HG02642 (cell line): ENCODE data around the gene FBXO22.
"Not testable (repeated sequence)": the region's sequence is repeated elsewhere in the genome, so short reads cannot be mapped to it uniquely, and the experiment has no call there.

ENCODE experiments used
- ATAC-seq: cut with Tn5 transposase; IDR thresholded peaks from one replicate; pipeline ENCODE4 v1.9.1; 2021; ENCODE audit warnings: mild to moderate bottlenecking; ENCODE audit not compliant: unreplicated experiment, poor library complexity

The FBXO22 gene

GRCh38 chr15:75961331-75961730 is 57.7 kb downstream of the FBXO22 start:
- ATAC-seq: no peak

DNA sequence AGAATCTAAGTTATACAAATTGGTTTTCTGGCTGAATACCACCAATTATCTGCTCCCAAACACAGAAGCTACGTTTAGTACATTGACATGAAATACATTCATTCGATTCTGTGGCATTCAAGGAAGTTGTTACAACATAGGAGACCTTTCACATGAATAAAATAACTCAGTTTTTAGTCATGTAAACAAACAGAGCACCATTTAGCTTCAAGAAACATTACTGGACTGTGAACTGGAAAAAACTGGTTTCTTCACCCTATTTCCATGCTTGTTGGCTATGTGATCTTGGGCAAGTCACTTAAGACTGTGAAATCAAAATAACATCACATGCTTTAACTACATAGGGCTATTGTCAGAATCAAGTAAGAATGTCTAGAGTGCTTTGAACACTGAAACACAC is 62.4 kb downstream of the FBXO22 start:
- ATAC-seq: no peak

DNA sequence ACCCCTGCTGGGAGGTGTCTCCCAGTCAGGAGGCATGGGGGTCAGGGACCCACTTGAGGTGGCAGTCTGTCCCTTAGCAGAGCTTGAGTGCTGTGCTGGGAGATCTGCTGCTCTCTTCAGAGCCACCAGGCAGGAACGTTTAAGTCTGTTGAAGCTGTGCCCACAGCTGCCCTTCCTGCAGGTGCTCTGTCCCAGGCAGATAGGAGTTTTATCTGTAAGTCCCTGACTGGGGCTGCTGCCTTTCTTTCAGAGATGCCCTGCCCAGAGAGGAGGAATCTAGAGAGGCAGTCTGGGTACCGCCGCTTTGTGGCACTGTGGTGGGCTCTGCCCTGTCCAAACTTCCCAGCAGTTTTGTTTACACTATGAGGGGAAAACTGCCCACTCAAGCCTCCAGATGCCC is 73.1 kb downstream of the FBXO22 start:
- not testable (repeated sequence) for ATAC-seq

- ATAC-seq: no peak
Measured at GRCh38 chr15:75981149-75981815, 77.6 kb downstream of the FBXO22 start.

DNA sequence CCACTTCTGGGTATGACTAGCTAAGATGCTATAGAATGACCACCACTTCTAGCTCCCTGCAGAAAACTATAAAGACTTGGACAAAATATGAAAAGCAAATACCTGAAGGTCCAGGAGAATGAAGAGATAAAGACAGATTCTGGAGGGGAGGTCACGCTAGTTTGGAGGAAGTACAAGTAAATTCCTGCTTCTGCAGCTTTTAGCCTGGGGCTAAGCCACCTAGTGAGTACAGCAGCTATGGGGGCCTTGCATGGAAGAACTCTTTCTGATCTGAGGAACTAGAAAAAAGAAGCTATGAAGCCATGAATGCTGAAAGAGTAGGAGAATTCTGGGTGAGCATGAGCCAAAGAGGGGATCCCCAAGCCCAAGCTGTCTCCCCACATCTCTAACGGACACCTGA is 78.8 kb downstream of the FBXO22 start:
- no peak for ATAC-seq

GRCh38 chr15:75984706-75985105 is 81.0 kb downstream of the FBXO22 start:
- ATAC-seq: not testable (repeated sequence)

- no peak for ATAC-seq
Measured at GRCh38 chr15:75985971-75986370, 82.3 kb downstream of the FBXO22 start.

DNA sequence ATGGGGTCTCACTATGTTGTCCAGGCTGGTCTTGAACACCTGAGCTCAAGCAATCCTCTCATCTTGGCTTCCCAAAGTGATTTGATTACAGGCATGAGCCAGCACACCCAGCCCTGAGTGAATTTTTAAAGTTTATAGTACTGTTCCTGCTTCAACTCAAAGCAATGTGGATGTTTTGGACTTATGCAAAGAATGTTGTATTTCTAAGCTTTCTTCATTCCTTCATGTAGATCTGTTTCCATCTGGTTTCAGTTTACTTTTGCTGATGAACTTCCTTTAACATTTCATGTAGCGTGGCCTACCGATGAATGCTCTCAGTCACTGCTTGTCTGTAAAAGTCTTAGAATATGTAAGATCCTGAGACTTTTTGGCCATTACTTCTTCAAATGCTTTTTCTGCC is 85.4 kb downstream of the FBXO22 start:
- no peak for ATAC-seq

DNA sequence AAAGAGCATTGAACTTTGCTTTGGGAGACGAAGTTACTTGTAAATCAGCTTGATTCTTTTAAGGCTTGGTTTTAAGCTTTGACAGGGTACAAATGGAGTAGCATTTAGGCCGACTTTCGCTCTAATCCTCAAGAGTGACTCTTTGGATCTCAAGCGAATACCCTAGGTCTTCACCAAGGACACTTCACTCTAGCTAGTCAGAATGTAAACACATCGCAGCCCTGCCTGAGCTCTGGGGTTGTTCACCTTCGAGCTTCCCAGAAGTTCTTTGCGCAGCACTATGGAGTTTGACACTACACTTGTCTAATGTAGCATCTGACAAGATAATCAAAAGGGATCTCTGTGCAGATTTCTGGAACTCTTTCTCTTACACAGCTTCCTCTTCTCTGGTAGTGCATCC is 86.2 kb downstream of the FBXO22 start:
- no peak for ATAC-seq
